Measurements from ENCODE around the gene SP9.

Gene SP9

DNA sequence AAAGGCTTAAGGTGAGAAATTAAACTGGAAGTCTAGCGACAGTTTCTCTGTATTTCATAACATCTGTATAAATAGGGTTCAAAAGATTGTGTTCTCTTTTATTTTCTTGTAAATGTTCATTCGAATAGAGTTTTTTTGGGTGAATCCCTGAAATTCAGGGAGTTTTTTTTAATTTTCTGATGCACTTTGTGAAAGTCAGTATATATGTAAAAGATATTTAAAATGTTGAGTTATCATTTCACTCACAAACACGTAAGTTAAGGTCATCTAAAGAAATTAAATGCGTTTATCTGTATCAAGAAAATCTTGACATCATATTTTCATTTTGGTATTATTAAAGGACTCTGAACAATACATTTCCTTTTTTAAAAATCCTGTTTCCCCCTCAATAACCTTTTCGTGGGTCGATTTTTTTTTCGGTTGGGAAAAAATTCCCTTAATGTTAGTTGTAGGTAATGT, 3.4 kb downstream of the SP9 start:
- TF ChIP-seq FOXP2 (optimal IDR thresholded peaks at IDR 0.05; ENCODE audit: borderline replicate concordance, extremely low read depth, extremely low read length, insufficient read depth) (no peak), POLR2AphosphoS5 (IDR thresholded peaks at IDR 0.05; ENCODE audit: low read depth, low read length) (no peak), TAF1 (IDR thresholded peaks at IDR 0.05; ENCODE audit: borderline replicate concordance, insufficient read depth, low read length) (no peak), SIN3A (IDR thresholded peaks at IDR 0.05; ENCODE audit: borderline replicate concordance, insufficient read depth, low read length) (no peak)
- TF ChIP-seq, protein P1, sequence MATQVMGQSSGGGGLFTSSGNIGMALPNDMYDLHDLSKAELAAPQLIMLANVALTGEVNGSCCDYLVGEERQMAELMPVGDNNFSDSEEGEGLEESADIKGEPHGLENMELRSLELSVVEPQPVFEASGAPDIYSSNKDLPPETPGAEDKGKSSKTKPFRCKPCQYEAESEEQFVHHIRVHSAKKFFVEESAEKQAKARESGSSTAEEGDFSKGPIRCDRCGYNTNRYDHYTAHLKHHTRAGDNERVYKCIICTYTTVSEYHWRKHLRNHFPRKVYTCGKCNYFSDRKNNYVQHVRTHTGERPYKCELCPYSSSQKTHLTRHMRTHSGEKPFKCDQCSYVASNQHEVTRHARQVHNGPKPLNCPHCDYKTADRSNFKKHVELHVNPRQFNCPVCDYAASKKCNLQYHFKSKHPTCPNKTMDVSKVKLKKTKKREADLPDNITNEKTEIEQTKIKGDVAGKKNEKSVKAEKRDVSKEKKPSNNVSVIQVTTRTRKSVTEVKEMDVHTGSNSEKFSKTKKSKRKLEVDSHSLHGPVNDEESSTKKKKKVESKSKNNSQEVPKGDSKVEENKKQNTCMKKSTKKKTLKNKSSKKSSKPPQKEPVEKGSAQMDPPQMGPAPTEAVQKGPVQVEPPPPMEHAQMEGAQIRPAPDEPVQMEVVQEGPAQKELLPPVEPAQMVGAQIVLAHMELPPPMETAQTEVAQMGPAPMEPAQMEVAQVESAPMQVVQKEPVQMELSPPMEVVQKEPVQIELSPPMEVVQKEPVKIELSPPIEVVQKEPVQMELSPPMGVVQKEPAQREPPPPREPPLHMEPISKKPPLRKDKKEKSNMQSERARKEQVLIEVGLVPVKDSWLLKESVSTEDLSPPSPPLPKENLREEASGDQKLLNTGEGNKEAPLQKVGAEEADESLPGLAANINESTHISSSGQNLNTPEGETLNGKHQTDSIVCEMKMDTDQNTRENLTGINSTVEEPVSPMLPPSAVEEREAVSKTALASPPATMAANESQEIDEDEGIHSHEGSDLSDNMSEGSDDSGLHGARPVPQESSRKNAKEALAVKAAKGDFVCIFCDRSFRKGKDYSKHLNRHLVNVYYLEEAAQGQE (IDR thresholded peaks at IDR 0.05; ENCODE audit: insufficient read depth in 1 of 2, low read depth in 2 of 2, low read length in 2 of 2) = no peak

DNA sequence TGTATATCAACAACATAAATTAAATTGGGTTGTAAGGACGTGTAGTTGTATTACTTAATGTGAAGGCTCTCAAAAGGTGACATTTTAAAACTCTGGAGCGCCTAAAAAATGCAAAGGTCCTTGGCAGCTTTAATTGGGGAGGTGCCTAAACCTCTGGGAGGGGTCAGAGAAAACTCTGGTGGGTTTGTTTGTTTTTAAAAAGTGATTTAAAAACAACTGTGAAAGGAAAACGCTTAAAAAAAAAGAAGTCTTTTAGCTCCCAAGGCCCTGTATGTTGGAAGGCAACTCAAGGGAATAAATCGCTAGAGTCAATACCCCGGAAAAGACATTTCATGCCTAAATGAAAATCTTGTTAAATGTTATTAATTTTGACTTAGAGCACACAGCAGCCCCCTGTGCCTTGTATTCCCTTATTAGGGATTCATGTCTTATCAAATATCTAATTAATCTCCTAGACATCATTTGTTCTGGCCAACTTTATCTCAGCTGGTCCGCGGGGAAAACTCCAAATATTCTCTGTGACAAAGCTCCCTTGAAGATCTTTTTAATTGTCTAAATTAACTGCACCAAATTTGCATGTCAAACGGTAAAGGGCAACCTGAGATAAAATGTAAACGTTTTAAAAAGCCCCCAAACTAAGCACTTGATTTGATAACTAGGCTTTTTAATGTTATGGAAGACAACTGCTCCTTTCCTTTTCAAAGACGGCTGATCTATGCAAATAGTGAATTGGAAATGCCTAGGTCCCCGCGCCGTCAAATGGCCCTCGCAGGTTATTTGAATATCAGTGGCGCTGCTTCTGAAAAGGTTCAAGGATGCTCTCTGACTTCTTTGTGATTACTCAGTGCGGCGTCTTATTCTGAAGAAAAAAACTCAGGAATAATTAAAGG, 4.2 kb downstream of the SP9 start:
- no peak for TF ChIP-seq POLR2AphosphoS5 (IDR thresholded peaks at IDR 0.05; ENCODE audit: low read depth, low read length)
- no peak for TF ChIP-seq TAF1 (IDR thresholded peaks at IDR 0.05; ENCODE audit: borderline replicate concordance, insufficient read depth, low read length)
- TF ChIP-seq FOXP2 (optimal IDR thresholded peaks at IDR 0.05; ENCODE audit: borderline replicate concordance, extremely low read depth, extremely low read length, insufficient read depth) = no peak
- no peak for TF ChIP-seq SIN3A (IDR thresholded peaks at IDR 0.05; ENCODE audit: borderline replicate concordance, insufficient read depth, low read length)
- TF ChIP-seq, protein P1 (IDR thresholded peaks at IDR 0.05; ENCODE audit: insufficient read depth in 1 of 2, low read depth in 2 of 2, low read length in 2 of 2) = no peak

DNA sequence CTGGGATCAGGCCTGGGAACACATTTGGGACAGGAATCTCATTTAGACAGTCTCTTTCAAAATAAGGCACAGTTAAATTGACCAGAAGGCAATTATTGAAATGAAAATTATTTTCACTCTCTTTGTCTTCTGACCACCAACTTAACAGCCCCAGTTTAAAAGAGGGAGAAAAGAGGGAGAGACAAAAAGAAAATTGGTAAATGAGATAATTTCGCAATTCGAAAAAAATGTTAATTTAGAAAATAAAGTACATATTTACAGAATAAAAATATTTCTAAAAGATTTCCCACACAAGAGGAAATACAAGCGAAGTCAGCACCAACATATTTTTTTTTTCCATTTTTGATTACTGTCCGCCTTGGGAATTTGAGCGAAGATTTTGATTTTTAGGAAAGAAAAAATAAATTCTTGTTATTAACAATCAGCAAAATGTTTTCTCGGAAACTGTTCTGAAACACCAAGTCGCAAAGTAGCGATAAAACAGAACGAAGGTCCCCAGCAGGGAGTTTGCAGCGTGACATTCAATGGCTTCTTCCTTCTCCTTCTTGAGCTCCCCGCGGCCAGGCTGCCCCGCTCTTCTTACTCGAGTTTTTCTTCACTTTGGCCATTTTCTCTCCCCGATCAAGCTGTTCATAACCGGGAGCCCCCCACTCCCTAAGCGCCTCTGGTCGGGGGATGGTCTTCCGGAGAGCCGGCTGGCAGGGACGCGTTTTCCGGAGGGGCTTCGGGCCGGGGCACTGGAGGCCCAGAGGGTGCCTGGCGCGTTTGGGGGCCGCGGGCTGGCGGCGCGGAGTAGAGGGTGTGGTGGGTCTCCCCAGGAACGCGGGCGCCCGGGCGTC, 5.0 kb downstream of the SP9 start:
- TF ChIP-seq FOXP2 (optimal IDR thresholded peaks at IDR 0.05; ENCODE audit: borderline replicate concordance, extremely low read depth, extremely low read length, insufficient read depth) = no peak
- TF ChIP-seq SIN3A (IDR thresholded peaks at IDR 0.05; ENCODE audit: borderline replicate concordance, insufficient read depth, low read length) = no peak
- no peak for TF ChIP-seq TAF1 (IDR thresholded peaks at IDR 0.05; ENCODE audit: borderline replicate concordance, insufficient read depth, low read length)
- TF ChIP-seq, protein P1 (IDR thresholded peaks at IDR 0.05; ENCODE audit: insufficient read depth in 1 of 2, low read depth in 2 of 2, low read length in 2 of 2) = no peak
- no peak for TF ChIP-seq POLR2AphosphoS5 (IDR thresholded peaks at IDR 0.05; ENCODE audit: low read depth, low read length)

DNA sequence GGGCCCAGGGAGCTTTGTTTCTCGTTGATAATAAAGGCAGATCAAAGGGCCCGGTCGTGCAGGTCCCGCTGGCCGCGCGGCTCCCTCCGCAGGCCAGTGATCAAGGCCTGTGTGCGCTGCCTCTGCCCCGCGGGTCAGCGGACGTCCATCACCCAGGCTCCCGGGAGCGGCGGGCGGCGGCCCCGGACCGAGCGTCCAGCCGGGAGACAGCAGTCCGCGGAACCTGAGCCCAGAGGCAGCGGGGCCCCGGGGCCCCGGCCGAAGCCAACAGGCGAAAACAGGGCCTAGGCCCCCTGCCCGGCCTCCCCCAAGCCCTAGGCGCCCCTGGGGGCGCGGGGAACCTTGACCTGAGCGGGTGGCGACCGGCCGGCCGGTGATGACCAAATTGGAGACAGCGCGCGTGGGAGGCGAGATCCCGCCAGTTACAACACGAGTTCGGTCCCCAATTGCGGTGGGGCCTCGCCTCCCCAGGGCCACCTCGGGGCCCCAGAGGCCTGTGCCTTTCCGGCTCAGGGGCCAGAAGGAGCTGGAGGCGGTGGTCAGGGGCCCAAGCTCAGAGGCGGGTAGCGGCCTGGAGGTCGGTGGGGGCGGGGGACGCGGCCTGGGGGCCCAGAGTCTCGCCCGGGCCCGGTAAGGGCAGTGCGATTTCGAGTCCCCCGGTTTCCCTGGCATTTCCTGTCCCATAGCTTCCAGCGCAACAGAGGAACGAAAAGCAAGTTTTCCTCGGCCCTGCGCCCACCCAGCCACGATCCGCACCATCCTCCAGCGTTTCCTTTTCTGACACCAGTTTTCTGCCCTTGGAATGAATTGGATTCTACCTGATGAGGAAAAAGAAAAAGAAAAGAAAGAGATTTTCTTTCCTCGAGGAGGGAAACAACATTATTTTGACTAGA, 5.9 kb downstream of the SP9 start:
- TF ChIP-seq, protein P1 (IDR thresholded peaks at IDR 0.05; ENCODE audit: insufficient read depth in 1 of 2, low read depth in 2 of 2, low read length in 2 of 2) = no peak
- TF ChIP-seq FOXP2 (optimal IDR thresholded peaks at IDR 0.05; ENCODE audit: borderline replicate concordance, extremely low read depth, extremely low read length, insufficient read depth) = no peak
- TF ChIP-seq SIN3A (IDR thresholded peaks at IDR 0.05; ENCODE audit: borderline replicate concordance, insufficient read depth, low read length) = no peak
- no peak for TF ChIP-seq POLR2AphosphoS5 (IDR thresholded peaks at IDR 0.05; ENCODE audit: low read depth, low read length)
- TF ChIP-seq TAF1 (IDR thresholded peaks at IDR 0.05; ENCODE audit: borderline replicate concordance, insufficient read depth, low read length) = no peak

Measured in PFSK-1 (cell line).